GM21360 (cell line): ENCODE data around the gene SLC39A7.
A peak's percentile ranks its signal among the peaks of the same experiment; 100 is the strongest.

Source experiments
- ATAC-seq: cut with Tn5 transposase; IDR thresholded peaks from one replicate; pipeline ENCODE4 v1.9.1; 2021; ENCODE audit warnings: mild to moderate bottlenecking, moderate library complexity; ENCODE audit not compliant: unreplicated experiment

The SLC39A7 gene

GRCh38 chr6:33200219-33201146 lies at the start of gene SLC39A7, which contains the start of gene RXRB:
TSS of gene SLC39A7 (plus strand) at chr6:33200867. CDS start at chr6:33201246, 379 bp downstream.
TSS of gene RXRB (minus strand) at chr6:33200665. CDS start at chr6:33200476, 189 bp downstream.
- ATAC-seq, result peak; percentile 47

- no peak for ATAC-seq
These were observed 49.6 kb upstream of the SLC39A7 start for GRCh38 chr6:33151050-33151449.

- ATAC-seq, result no peak
These were observed 46.3 kb upstream of the SLC39A7 start for GRCh38 chr6:33154349-33154748.

- ATAC-seq, result no peak
These were observed 44.1 kb upstream of the SLC39A7 start for GRCh38 chr6:33156561-33156960.

GRCh38 chr6:33156964-33157363 lies 43.7 kb upstream of the SLC39A7 start:
- no peak for ATAC-seq

GRCh38 chr6:33160096-33160495 lies 40.6 kb upstream of the SLC39A7 start:
- ATAC-seq, result no peak

GRCh38 chr6:33160728-33161344 lies 39.8 kb upstream of the SLC39A7 start:
- ATAC-seq, result no peak

GRCh38 chr6:33161354-33162331 lies 39.0 kb upstream of the SLC39A7 start:
- peak; percentile 59 for ATAC-seq

- ATAC-seq, result no peak
These were observed 37.1 kb upstream of the SLC39A7 start for GRCh38 chr6:33163540-33163939.

- ATAC-seq, result no peak
These were observed 36.5 kb upstream of the SLC39A7 start for GRCh38 chr6:33164176-33164575.

GRCh38 chr6:33164665-33165373 lies 35.8 kb upstream of the SLC39A7 start:
- no peak for ATAC-seq

- no peak for ATAC-seq
These were observed 34.9 kb upstream of the SLC39A7 start for GRCh38 chr6:33165581-33166258.

- no peak for ATAC-seq
These were observed 34.3 kb upstream of the SLC39A7 start for GRCh38 chr6:33166363-33166762.

GRCh38 chr6:33166811-33167210 lies 33.9 kb upstream of the SLC39A7 start:
- no peak for ATAC-seq

- ATAC-seq, result no peak
These were observed 33.0 kb upstream of the SLC39A7 start for GRCh38 chr6:33167374-33168283.

- no peak for ATAC-seq
These were observed 32.4 kb upstream of the SLC39A7 start for GRCh38 chr6:33168284-33168601.

- no peak for ATAC-seq
These were observed 32.0 kb upstream of the SLC39A7 start for GRCh38 chr6:33168639-33169038.

GRCh38 chr6:33169291-33170175 lies 31.1 kb upstream of the SLC39A7 start:
- ATAC-seq, result no peak
